ENCODE data around the gene PDGFRA.

PDGFRA gene

GRCh38 chr4:54255881-54256280, 26.8 kb downstream of the PDGFRA start:
- no peak for DNase-seq (ENCODE audit: low spot score)

GRCh38 chr4:54256491-54257486, 27.7 kb downstream of the PDGFRA start:
- DNase-seq (ENCODE audit: low spot score) = no peak

GRCh38 chr4:54265366-54265765, 36.3 kb downstream of the PDGFRA start:
- no peak for DNase-seq (ENCODE audit: low spot score)

DNA sequence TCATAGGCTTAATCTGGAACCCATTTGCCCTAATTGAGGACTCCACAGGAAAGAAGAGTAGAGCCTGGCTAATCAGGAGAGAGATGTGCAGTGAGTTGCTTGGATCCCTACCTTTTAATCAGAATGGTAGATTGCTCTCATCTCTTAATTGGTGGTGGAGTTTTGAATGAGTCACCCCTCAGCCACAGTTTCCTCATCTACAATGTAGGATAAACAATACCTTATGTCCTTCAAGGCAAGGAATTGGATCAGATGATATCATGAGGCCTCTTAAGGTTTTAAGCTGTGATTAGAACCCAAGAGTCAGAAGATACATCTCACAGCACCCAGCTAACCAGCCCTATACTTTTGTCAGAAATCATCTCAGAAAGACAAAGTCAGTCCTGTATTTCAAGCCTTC, 39.1 kb downstream of the PDGFRA start:
- peak; percentile 14 for DNase-seq (ENCODE audit: low spot score)

GRCh38 chr4:54271464-54271863, 42.4 kb downstream of the PDGFRA start:
- no peak for DNase-seq (ENCODE audit: low spot score)

- no peak for DNase-seq (ENCODE audit: low spot score)
Observed at GRCh38 chr4:54272051-54272450, 43.0 kb downstream of the PDGFRA start.

DNA sequence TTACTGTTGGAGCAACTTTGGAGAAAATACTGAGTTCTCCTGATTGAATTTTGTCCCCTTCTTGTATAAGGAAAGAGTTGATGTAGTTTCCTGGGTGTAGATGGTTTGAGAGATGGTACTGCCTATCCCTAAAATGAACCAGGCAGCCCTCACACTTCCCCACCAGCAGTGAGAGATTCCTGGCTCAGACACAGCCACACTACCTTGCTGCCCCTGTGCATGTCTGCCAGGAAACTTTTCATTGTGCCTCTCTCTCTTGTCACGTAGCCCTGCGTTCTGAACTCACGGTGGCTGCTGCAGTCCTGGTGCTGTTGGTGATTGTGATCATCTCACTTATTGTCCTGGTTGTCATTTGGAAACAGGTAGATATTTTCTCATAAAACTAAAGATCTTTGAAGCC, 45.2 kb downstream of the PDGFRA start:
- DNase-seq (ENCODE audit: low spot score) = no peak

GRCh38 chr4:54274795-54275665, 45.9 kb downstream of the PDGFRA start:
- DNase-seq (ENCODE audit: low spot score) = no peak

GRCh38 chr4:54276641-54277430, 47.7 kb downstream of the PDGFRA start:
- peak; percentile 40 for DNase-seq (ENCODE audit: low spot score)

DNA sequence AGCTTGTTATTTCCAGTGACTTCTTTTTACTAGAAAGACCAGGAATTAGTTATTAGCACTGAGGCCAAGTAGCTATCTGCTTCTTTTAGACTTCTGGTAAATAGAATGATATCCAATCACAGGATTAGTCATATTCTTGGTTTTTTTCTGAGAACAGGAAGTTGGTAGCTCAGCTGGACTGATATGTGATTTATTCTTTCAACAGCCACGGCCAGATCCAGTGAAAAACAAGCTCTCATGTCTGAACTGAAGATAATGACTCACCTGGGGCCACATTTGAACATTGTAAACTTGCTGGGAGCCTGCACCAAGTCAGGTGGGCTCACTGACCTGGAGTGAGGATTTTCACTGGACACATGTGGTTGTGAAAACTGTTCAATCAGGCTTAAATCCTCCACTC, 48.6 kb downstream of the PDGFRA start:
- DNase-seq (ENCODE audit: low spot score) = peak; percentile 86

DNA sequence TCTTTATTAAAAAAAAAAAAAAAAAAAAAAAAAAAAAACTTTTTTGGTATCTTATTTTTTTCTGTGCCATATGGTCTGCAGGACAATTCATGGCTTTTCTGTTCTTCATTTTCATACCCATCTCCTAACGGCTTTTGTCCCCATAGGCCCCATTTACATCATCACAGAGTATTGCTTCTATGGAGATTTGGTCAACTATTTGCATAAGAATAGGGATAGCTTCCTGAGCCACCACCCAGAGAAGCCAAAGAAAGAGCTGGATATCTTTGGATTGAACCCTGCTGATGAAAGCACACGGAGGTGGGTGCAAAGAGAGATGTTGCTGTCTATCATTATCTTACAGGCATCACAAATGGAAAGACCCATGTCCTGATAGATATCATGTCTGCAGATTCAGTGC, 49.1 kb downstream of the PDGFRA start:
- DNase-seq (ENCODE audit: low spot score) = no peak

DNA sequence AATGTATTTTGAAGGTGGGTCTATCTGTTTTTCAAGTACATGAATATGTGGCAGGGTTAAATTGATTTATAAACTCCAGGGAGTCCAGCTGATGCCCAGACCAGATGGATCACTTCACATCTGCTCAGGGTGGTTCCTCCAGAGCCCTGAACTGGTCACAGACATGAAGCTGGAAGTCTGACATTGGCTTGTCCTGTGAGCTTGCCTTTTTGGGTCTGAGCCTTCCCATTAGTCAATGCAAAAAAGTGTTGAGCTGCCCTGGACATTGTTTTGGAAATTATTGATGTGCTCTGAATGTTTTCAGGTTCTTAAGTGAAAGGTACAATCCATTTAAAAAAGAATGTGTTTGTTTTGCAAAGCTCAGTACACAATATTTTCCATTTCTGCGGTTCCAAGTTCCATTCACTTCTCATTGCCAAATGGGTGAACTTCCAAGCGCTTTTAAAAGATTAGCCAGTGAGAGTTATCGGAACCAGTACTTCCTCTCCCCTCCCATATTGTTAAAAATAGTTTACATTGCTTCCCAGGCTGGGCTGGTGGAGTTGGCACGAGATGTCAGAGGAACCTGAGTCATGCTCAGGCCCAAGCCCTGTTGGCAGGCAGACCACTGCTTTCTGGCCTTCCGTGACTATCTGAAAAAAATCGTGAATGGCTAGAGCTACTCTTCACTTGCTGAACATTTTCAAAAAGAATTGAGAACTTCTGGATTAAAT, 52.1 kb downstream of the PDGFRA start:
- DNase-seq (ENCODE audit: low spot score) = peak; percentile 27

GRCh38 chr4:54282837-54283236, 53.7 kb downstream of the PDGFRA start:
- DNase-seq (ENCODE audit: low spot score) = no peak

DNA sequence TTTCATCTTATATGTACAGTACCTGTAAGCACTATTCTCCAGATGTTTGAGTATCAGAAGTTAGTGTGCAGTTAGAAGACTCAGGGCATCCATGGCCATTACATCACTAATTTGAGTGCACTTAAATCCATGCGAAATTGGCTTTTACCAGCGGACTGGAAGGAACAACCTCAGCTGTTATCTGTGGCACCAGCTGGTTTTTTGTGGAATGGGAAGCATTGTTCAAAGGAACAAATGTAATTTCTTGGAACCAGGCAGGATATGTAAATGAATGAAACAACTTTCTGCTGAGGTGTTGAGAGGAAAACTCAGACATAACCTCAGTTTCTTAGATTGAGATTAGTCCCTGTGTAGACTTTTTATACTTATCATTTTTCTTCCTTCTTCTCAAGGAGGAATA, 60.2 kb downstream of the PDGFRA start:
- no peak for DNase-seq (ENCODE audit: low spot score)

DNA sequence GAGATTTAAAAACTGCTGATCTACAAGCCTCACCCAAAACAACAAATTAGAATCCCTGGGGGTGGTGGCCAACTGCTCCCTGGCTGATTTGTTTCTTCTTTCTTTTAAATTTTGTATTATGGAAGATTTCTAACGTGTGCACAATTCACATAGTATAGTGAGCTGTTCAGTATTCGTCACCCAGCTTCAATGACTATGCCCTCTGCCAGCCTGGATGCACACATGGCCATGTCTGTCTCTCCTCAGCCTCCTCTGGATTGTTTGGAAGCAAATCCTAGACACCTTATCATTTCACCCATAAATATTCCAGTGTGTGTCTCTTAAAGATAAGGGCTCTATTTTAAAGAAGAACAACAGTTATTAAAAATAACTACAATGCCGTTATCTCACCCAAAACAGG, 61.9 kb downstream of the PDGFRA start:
- DNase-seq (ENCODE audit: low spot score) = no peak

GRCh38 chr4:54296548-54297203, 67.6 kb downstream of the PDGFRA start:
- no peak for DNase-seq (ENCODE audit: low spot score)

- DNase-seq (ENCODE audit: low spot score) = no peak
Observed at GRCh38 chr4:54308110-54308509, 79.0 kb downstream of the PDGFRA start.

DNA sequence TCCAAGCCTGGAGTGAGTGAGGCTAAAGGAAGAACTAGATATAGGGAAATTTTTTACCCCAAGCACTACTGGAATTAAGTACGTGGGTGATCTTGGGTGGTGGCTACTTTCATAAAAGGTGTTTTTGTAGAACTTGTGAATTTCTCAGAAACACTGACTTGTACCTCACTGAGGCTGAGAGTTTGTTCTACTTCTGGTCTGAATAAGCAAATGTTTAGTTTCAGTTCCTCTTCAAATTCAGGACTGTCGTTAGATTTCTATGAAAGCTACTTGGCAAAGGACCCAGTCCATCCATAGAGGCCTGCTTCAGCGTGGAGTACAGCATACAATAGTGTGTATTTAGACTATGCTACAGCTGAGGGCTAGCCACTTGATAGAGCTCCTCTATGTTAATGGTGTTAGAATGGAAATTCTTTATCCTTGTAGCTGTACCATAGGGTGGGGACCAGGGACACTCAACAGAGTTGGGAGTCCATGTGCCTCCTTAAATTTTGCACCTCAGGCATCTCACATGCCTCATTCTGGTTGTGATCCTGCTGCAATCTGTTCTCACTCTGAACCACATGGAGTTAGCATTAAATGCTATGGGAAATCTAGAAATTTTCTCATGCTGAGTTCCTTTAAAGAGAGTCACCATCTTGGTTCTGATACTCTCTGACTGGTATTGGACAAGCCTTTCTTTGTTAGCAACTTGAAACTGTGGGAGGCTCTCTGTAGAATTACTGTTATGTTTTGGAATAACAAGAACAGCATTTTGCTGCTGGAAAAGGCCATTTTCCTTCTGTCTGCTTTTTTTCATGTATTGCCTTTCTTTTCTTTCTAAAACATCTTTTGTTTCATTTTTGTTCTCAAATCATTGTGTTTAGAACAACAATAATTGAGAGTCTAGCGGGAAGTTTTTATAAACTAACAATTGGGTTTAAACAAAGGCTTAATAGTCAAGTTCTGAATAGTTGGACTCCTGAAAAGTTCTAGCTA, 86.8 kb downstream of the PDGFRA start:
- no peak for DNase-seq (ENCODE audit: low spot score)

GRCh38 chr4:54317690-54318089, 88.6 kb downstream of the PDGFRA start:
- DNase-seq (ENCODE audit: low spot score) = no peak

GRCh38 chr4:54318904-54319303, 89.8 kb downstream of the PDGFRA start:
- DNase-seq (ENCODE audit: low spot score) = peak; percentile 47
